Measurements from ENCODE around the gene NR4A1. TPM values are rescaled to one million over a fixed set of nuclear protein-coding genes. Genes with fewer than 3 reads are reported as not detected.

The NR4A1 gene
- total RNA-seq, 2 donors from 2014 or later, result 51.1 to 52.0 TPM

DNA sequence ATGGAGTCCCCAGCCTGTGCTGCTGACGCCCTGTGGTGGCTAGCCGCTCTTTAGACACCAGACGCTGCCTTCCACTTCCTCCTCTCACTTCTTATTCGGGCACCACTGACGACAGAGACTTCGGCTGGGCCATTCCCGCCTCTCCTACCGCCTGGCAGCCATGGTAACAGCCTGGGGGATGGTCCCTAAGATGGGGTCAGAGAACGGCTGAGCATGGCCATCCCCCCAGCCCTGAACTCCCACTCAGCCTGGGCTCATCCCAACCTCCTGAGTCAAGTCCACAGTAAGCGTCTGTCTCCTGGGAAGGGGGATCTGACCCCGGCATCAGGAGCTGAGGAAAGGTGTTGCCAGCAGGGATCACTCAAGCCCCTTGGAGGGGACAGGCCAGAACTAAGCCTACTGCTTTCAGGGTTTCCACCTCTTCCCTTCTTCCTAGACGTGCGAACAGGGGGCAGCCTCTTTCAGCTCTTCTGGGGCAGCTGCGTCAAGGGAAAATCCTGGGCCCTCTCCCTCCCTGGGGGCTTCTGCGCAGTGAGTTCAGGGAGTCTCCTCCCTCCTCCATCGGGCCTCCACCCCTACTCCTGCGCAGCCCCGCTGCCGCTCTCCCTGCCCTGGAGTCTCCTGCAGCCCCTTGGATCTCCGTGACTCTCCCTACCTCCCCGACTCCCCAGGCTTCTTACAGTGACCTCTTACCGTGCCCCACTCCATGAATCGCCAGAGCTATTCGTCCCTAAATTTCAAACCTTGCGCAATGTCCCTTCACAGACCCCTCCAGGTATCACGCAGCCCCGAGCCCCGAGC, 45.1 kb upstream of the NR4A1 start:
- peak; percentile 53 for DNase-seq
- Histone ChIP-seq H3K4me3 (peak overlapping the region; percentile 58), H3K36me3 (no peaks in the 10 kb centered on the region), H3K9me3 (no peaks in the 10 kb centered on the region), H3K9ac (ENCODE audit: low read depth in 2 of 2, low read length in 2 of 2) (peak overlapping the region in 1 of 2 donors; percentile 26), H3K27ac (no peak overlapping the region), H3K27me3 (peaks cover 17% of the 10 kb centered on the region), H3K4me1 (no peaks in the 10 kb centered on the region)
- TF ChIP-seq, protein P1, sequence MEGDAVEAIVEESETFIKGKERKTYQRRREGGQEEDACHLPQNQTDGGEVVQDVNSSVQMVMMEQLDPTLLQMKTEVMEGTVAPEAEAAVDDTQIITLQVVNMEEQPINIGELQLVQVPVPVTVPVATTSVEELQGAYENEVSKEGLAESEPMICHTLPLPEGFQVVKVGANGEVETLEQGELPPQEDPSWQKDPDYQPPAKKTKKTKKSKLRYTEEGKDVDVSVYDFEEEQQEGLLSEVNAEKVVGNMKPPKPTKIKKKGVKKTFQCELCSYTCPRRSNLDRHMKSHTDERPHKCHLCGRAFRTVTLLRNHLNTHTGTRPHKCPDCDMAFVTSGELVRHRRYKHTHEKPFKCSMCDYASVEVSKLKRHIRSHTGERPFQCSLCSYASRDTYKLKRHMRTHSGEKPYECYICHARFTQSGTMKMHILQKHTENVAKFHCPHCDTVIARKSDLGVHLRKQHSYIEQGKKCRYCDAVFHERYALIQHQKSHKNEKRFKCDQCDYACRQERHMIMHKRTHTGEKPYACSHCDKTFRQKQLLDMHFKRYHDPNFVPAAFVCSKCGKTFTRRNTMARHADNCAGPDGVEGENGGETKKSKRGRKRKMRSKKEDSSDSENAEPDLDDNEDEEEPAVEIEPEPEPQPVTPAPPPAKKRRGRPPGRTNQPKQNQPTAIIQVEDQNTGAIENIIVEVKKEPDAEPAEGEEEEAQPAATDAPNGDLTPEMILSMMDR (IDR thresholded peaks at IDR 0.05), result no peak
- intact Hi-C loops (cut with DNase I), result no loop called here

DNA sequence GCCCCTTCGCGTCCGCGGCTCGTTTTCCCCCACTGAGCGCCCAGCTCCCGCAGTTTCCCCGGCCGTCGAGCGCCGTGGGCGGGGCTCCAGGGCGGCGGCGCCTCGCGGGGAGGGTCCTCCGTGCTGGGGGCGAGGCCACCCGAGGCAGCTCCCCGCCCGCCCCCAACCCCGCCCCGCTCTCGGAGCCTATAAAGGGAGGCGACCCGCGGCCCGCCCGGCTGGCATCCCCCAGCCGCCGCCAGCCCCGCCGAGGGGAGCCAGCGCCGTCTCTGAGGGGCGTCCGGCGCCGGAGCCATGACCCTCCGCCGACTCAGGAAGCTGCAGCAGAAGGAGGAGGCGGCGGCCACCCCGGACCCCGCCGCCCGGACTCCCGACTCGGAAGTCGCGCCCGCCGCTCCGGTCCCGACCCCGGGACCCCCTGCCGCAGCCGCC, 44.5 kb upstream of the NR4A1 start, which contains the start of gene TAMALIN:
Gene TAMALIN, plus strand, starts transcription at position 221 of the 432 bp plus-strand sequence. Its CDS starts 74 bp downstream, at position 295.
- intact Hi-C loops (cut with DNase I), result no loop called here
- TF ChIP-seq, protein P1 (IDR thresholded peaks at IDR 0.05), result no peak
- Histone ChIP-seq H3K4me1 (no peaks in the 10 kb centered on the region), H3K9ac (ENCODE audit: low read depth in 2 of 2, low read length in 2 of 2) (peak within 1 kb of the TSS; percentile 51 to 92), H3K27ac (peak within 1 kb of the TSS; percentile 69), H3K9me3 (no peaks in the 10 kb centered on the region), H3K36me3 (no peaks in the 10 kb centered on the region), H3K4me3 (peak within 1 kb of the TSS; percentile 58), H3K27me3 (peaks cover 17% of the 10 kb centered on the region)
- DNase-seq, result peak; percentile 67

DNA sequence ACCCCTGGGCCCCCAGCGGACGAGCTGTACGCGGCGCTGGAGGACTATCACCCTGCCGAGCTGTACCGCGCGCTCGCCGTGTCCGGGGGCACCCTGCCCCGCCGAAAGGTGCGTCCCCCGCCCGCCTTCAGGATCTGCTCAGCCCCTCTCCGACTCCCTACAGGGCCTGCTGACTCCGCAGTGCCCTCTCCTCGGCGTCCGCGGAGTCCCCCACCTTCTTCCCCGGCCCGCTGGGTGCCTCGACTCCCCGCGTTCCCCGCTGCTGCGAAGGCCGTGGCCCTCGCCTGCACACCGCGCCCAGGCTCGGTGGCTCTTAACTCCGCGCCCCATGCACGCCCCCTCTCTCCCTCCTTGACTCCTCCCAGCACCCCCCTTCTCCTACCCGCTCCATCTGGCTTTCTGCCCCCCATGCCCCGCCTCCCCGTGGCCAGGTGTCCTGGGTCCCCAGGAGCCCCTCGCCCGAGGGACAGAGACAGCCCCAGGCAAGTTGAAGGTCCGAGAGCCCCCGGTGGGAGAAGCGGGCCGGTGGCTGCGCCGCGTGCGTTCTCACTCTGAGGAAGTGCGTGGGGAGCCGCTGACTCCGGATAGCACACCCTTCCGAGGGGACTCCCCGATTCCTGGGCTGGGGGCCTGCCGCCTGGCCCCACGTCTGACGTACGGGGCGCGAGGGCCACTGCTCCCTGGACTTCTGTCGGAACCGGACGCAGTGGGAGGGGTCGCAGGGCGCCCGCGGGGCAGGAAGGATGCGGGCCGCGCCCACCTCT, 43.9 kb upstream of the NR4A1 start:
- TF ChIP-seq, protein P1 (IDR thresholded peaks at IDR 0.05), result no peak
- Histone ChIP-seq H3K36me3 (no peaks in the 10 kb centered on the region), H3K9me3 (no peaks in the 10 kb centered on the region), H3K9ac (ENCODE audit: low read depth in 2 of 2, low read length in 2 of 2) (peak overlapping the region; percentile 51 to 92), H3K27ac (peak overlapping the region; percentile 69), H3K27me3 (peaks cover 17% of the 10 kb centered on the region), H3K4me1 (no peaks in the 10 kb centered on the region), H3K4me3 (peak overlapping the region; percentile 58)
- DNase-seq, result no peak
- intact Hi-C loops (cut with DNase I), result no loop called here

DNA sequence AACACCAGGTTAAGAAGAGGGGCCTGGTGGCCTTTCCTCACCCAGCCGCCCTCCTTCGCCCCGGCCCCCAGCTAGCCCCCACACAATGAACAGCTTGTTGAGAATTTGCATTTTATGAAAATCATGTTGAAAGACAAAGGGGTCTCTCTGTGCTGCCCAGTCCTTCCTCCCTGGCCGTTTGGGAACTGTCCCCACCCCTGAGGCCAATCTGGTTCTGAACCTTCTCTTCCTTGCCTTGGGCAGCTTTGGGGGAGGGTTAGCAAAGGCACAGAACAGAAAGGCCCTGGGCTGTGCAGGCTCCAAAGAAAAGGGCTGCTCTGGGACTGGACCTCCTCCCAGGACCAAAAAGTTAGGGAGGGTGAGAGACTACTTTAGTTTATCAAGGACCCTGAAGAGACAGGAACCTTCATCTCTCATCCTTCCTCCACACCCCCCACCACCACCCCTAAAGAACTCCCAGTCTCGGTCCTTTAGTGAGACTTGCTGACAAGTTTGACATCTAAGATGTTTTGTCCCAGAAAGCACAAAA, 43.2 kb upstream of the NR4A1 start:
- H3K4me1 ChIP-seq, result no peaks in the 10 kb centered on the region
- peak overlapping the region; percentile 69 for H3K27ac ChIP-seq
- intact Hi-C loops (cut with DNase I), result no loop called here
- no peak for DNase-seq
- H3K27me3 ChIP-seq, result peaks cover 17% of the 10 kb centered on the region
- no peaks in the 10 kb centered on the region for H3K9me3 ChIP-seq
- peak overlapping the region; percentile 58 for H3K4me3 ChIP-seq
- peak overlapping the region; percentile 51 to 92 for H3K9ac ChIP-seq (ENCODE audit: low read depth in 2 of 2, low read length in 2 of 2)
- no peaks in the 10 kb centered on the region for H3K36me3 ChIP-seq
- TF ChIP-seq, protein P1 (IDR thresholded peaks at IDR 0.05), result no peak

DNA sequence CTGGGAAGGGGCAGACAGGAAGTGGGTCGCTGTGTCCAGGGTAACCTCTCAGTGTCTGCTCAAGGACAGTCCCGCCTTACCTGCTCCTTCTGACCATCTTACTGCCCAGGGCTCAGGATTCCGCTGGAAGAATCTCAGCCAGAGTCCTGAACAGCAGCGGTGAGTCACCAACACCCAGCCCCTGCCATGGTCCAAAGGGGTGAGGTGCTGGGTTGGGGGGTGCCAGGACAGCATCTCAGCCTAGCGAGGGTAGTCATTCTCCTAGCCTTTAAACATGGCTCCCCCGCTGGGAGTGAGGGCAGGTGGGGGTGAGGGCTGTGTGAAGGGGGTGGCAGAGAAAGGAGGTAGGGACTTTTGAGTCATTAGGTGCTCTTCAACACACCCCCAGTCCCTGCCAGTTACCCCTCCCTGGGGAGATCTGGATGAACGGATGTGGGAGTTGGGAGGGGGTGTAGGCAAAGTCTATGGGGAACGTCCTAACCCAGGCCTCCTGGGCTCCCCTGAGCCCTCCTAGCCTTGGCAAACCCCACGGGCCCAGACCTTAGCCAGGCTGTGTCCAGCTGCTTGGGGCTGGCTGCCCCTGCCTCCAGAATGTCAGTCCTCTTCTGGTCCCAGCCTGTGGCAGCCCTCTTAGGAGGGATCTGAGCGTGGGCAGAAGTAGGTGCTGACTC, 42.0 kb upstream of the NR4A1 start:
- Histone ChIP-seq H3K27ac (peak overlapping the region; percentile 60), H3K36me3 (no peaks in the 10 kb centered on the region), H3K4me3 (no peak overlapping the region), H3K4me1 (no peaks in the 10 kb centered on the region), H3K27me3 (peaks cover 17% of the 10 kb centered on the region), H3K9ac (ENCODE audit: low read depth in 2 of 2, low read length in 2 of 2) (peak overlapping the region; percentile 21 to 36), H3K9me3 (no peaks in the 10 kb centered on the region)
- no peak for DNase-seq
- intact Hi-C loops (cut with DNase I), result no loop called here
- TF ChIP-seq, protein P1 (IDR thresholded peaks at IDR 0.05), result no peak

All from colonic mucosa (tissue), 4 donors.